Left ventricle myocardium inferior (tissue), 1 donor: ENCODE results near the gene NR3C1. TPM values are rescaled to one million over a fixed set of nuclear protein-coding genes. Genes with fewer than 3 reads are reported as not detected.

Experiments
- DNase-seq: peaks from one replicate; pipeline ENCODE4 v3.0.0-alpha.2; 2020
- H3K27ac ChIP-seq: fragments of 200-600 bp; replicated peaks from 2 replicates; pipeline ENCODE4 v1.8.0; 2021
- H3K27me3 ChIP-seq: fragments of 200-600 bp; 2 replicates; pipeline ENCODE4 v1.8.0; 2021; ENCODE audit warnings: low read depth
- H3K36me3 ChIP-seq: fragments of 200-600 bp; 2 replicates; pipeline ENCODE4 v1.8.0; 2021
- H3K4me1 ChIP-seq: fragments of 200-600 bp; 2 replicates; pipeline ENCODE4 v1.8.0; 2021
- H3K4me3 ChIP-seq: fragments of 200-600 bp; 2 replicates; pipeline ENCODE4 v1.8.0; 2021; ENCODE audit warnings: mild to moderate bottlenecking, moderate library complexity
- H3K9me3 ChIP-seq: fragments of 200-600 bp; replicated peaks from 2 replicates; pipeline ENCODE4 v1.8.0; 2021
- intact Hi-C: fragments of 100-400 bp; cut with micrococcal nuclease; formaldehyde crosslinking; loops from one replicate; pipeline ENCODE4 v1.11.0; 2022
- total RNA-seq: library from RNA; stranded (reverse); fragmentation: NEBNext Ultra II Directional; extraction: Animal tissue kit (Norgen Biotek cat#: 25700); gene quantifications from one replicate; pipeline ENCODE4 v1.2.1, GENCODE V29; 2021
- TF ChIP-seq, protein P1 (sequence below): fragments of 200-600 bp; IDR thresholded peaks from 2 replicates; pipeline ENCODE4 v1.8.0; 2021; ENCODE audit warnings: antibody characterized with exemption, mild to moderate bottlenecking, borderline replicate concordance
- donor health status: DM: no; HTN: yes; CAD: no; lungs with severe emphysema.

NR3C1 gene
- total RNA-seq, 1 donor from 2014 or later = 44.9 TPM

DNA sequence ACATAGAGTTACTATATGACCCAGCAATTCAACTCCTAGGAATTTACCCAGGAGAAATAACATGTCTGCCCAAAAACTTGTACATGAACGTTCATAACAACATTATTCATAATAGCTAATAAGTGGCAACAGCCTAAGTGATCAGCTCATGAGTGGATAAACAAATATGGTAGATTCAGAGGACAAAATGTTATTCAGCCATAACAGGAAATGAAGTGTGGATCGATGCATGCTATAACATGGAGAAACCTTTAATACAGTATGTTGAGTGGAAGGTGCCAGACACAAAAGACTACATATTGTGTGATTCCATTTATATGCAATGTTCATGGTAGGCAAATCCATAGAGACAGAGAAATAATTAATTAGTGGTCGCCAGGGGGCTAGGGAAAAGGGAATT lies 22.3 kb upstream of the NR3C1 start:
- Histone ChIP-seq H3K36me3 (no peaks in the 10 kb centered on the region), H3K9me3 (no peaks in the 10 kb centered on the region), H3K27me3 (no peaks in the 10 kb centered on the region), H3K4me3 (no peak overlapping the region), H3K4me1 (no peaks in the 10 kb centered on the region), H3K27ac (no peak overlapping the region)
- intact Hi-C loops = no loop called here
- TF ChIP-seq, protein P1, sequence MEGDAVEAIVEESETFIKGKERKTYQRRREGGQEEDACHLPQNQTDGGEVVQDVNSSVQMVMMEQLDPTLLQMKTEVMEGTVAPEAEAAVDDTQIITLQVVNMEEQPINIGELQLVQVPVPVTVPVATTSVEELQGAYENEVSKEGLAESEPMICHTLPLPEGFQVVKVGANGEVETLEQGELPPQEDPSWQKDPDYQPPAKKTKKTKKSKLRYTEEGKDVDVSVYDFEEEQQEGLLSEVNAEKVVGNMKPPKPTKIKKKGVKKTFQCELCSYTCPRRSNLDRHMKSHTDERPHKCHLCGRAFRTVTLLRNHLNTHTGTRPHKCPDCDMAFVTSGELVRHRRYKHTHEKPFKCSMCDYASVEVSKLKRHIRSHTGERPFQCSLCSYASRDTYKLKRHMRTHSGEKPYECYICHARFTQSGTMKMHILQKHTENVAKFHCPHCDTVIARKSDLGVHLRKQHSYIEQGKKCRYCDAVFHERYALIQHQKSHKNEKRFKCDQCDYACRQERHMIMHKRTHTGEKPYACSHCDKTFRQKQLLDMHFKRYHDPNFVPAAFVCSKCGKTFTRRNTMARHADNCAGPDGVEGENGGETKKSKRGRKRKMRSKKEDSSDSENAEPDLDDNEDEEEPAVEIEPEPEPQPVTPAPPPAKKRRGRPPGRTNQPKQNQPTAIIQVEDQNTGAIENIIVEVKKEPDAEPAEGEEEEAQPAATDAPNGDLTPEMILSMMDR = no peak
- DNase-seq = no peak

DNA sequence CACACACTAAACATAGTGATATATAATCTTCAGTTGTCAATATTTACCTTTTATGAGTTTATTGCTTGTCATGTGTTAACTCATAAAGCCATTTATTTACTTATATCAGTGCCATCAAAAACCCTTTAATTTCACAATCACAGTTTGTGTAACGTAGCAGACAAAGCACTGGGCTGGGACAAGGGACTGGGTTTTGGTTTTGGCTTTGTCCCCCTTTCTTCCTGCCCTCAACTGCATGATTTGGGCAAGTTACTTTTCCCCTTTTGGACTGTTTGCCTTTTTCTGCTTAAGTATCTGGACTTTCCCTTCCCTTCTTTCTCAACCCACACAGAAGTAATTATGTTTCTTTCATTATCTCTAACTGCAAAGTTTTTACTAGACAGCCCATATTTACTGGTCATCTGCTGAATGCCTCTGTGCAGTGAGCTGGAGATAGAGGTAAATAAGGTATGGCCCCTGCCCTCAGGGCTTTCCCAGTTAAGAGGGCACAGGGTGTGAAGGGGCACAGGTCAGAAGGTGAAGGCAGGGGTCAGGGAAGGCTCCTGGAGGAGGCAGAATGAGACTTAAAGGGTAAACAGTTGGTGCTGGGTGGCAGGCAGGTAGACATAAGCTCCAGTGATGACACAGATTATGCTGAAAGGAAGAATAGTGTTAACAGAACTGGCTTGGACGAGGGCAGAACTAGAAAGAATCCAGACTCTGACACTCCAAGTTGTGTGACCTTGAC lies 14.8 kb upstream of the NR3C1 start:
- H3K36me3 ChIP-seq = no peaks in the 10 kb centered on the region
- no peaks in the 10 kb centered on the region for H3K9me3 ChIP-seq
- H3K4me3 ChIP-seq = no peak overlapping the region
- intact Hi-C loops = loop anchor here (10.0 kb wide), 1 partner anchor 546 kb away; no protein-coding TSS in a partner anchor
- TF ChIP-seq, protein P1 = no peak
- no peak overlapping the region for H3K27ac ChIP-seq
- no peaks in the 10 kb centered on the region for H3K27me3 ChIP-seq
- H3K4me1 ChIP-seq = peaks cover 17% of the 10 kb centered on the region
- DNase-seq = no peak

DNA sequence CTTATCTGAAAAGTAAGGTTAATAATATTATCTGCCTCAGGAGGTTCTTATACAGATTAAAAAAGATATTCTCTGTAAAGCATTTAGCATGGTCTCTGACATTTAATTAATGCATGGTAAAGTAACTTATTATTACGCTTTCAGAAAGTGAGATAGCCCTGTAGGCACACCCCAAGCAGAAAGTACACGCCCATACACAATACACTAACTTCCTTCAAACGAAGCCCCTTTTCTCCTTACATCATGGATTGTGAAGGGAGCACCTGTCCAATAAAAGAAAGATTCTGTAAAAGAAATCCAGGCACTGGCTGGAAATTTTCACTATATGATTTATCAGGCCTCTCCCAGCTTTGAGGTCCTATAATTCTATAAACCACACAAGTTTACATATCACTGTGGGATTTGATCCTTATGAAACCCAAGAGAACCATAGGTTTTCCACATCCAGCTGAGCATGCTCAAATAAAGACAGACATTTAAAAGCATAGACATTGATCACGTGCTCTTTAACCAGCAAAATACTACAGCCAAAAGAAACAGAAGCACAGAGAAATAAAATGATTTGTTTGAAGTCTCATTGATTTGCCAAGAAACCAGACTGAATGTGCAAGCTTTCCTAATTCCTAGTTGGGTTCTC lies 14.1 kb upstream of the NR3C1 start:
- H3K27ac ChIP-seq = no peak overlapping the region
- no peak for DNase-seq
- no peak overlapping the region for H3K4me3 ChIP-seq
- intact Hi-C loops = loop anchor here (10.0 kb wide), 1 partner anchor 547 kb away; no protein-coding TSS in a partner anchor
- H3K36me3 ChIP-seq = no peaks in the 10 kb centered on the region
- H3K27me3 ChIP-seq = no peaks in the 10 kb centered on the region
- peaks cover 17% of the 10 kb centered on the region for H3K4me1 ChIP-seq
- no peaks in the 10 kb centered on the region for H3K9me3 ChIP-seq
- TF ChIP-seq, protein P1 = no peak

DNA sequence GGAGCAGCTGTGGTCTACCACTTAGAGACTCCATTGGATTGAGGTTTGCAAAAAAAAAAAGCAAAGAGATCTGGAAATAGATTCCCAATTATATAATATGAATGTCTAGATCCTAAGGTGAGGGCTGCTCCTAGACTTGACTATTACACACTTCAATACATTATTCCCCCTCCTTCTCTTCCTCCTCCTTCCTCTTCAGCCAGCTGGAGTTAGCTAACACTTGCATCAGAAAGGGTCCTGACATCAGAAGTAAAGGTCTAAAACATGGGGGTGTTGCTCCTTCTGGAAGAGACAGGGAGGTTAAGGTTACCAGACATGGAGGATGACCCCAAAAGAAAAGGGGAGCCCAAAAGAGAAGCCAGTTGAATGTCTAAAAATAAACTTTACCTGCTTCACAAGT lies 12.9 kb upstream of the NR3C1 start:
- H3K9me3 ChIP-seq = no peaks in the 10 kb centered on the region
- H3K27me3 ChIP-seq = no peaks in the 10 kb centered on the region
- H3K4me1 ChIP-seq = peaks cover 17% of the 10 kb centered on the region
- H3K4me3 ChIP-seq = no peak overlapping the region
- H3K36me3 ChIP-seq = no peaks in the 10 kb centered on the region
- DNase-seq = no peak
- intact Hi-C loops = loop anchor here (10.0 kb wide), 1 partner anchor 548 kb away; no protein-coding TSS in a partner anchor
- TF ChIP-seq, protein P1 = no peak
- H3K27ac ChIP-seq = no peak overlapping the region

DNA sequence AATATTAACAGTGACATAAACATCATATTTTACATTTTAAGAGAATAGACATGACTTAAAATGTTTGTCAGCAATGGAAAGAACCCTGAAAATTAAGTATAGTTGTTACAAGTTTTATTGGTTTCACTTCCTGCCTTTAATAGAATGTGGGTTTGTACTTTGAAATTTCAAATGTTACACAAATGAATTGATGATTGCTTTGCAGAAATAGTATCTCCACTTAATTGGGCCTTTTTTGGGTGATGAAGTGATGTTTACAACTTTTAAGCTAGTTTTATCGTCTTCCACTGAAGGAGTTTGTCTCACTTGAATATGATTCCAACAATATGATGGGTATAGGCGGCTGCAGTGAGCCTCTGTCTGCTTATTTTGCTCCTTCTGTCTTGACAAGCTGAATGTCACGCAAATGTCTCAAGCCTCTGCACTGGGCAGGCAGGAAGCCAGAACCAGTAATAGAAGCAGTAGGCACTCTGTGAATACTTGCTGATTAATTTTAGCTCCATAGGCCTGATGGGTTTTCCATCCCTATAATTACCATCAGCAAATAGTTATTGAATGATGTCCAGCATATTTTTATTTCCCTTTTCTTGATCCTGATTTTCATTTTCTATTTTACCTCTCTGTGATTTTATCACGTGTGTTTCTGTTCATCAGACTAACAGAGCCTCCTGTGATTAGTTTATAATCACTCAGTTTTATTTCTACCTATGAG lies 10.6 kb upstream of the NR3C1 start:
- TF ChIP-seq, protein P1 = no peak

More for the DNA sequence above, 10.6 kb upstream of the NR3C1 start:
- DNase-seq = peak; percentile 20
- Histone ChIP-seq H3K4me1 (peaks cover 17% of the 10 kb centered on the region), H3K36me3 (no peaks in the 10 kb centered on the region), H3K4me3 (no peak overlapping the region), H3K27me3 (no peaks in the 10 kb centered on the region), H3K27ac (peak overlapping the region; percentile 48), H3K9me3 (no peaks in the 10 kb centered on the region)
- intact Hi-C loops = loop anchor here (10.0 kb wide), 1 partner anchor 551 kb away; no protein-coding TSS in a partner anchor
